ENCODE results near the gene SMAP2.

SMAP2 gene

GRCh38 chr1:40390857-40391256 is 17.3 kb downstream of the SMAP2 start:
- no peak for DNase-seq (ENCODE audit: low read depth)

GRCh38 chr1:40391688-40392145 is 18.2 kb downstream of the SMAP2 start:
- no peak for DNase-seq (ENCODE audit: low read depth)

- peak; percentile 96 for DNase-seq (ENCODE audit: low read depth)
These were observed 18.7 kb downstream of the SMAP2 start for GRCh38 chr1:40392221-40392620.

- no peak for DNase-seq (ENCODE audit: low read depth)
These were observed 19.6 kb downstream of the SMAP2 start for GRCh38 chr1:40393173-40393572.

- DNase-seq (ENCODE audit: low read depth), result peak; percentile 84
These were observed 21.1 kb downstream of the SMAP2 start for GRCh38 chr1:40394491-40395172.

- no peak for DNase-seq (ENCODE audit: low read depth)
These were observed 22.0 kb downstream of the SMAP2 start for GRCh38 chr1:40395190-40396175.

- no peak for DNase-seq (ENCODE audit: low read depth)
These were observed 22.9 kb downstream of the SMAP2 start for GRCh38 chr1:40396420-40396819.

GRCh38 chr1:40397258-40397657 is 23.7 kb downstream of the SMAP2 start:
- DNase-seq (ENCODE audit: low read depth), result no peak

GRCh38 chr1:40399984-40400704 is 26.6 kb downstream of the SMAP2 start:
- no peak for DNase-seq (ENCODE audit: low read depth)

- no peak for DNase-seq (ENCODE audit: low read depth)
These were observed 28.1 kb downstream of the SMAP2 start for GRCh38 chr1:40401473-40402201.

- DNase-seq (ENCODE audit: low read depth), result peak; percentile 71
These were observed 31.3 kb downstream of the SMAP2 start for GRCh38 chr1:40404670-40405462.

GRCh38 chr1:40405812-40406211 is 32.3 kb downstream of the SMAP2 start:
- DNase-seq (ENCODE audit: low read depth), result no peak

- no peak for DNase-seq (ENCODE audit: low read depth)
These were observed 33.9 kb downstream of the SMAP2 start for GRCh38 chr1:40407453-40407852.

GRCh38 chr1:40409467-40409866 is 35.9 kb downstream of the SMAP2 start:
- DNase-seq (ENCODE audit: low read depth), result no peak

- DNase-seq (ENCODE audit: low read depth), result no peak
These were observed 37.8 kb downstream of the SMAP2 start for GRCh38 chr1:40411294-40411693.

- DNase-seq (ENCODE audit: low read depth), result no peak
These were observed 38.3 kb downstream of the SMAP2 start for GRCh38 chr1:40411843-40412242.

GRCh38 chr1:40413527-40414252 is 40.2 kb downstream of the SMAP2 start:
- no peak for DNase-seq (ENCODE audit: low read depth)

GRCh38 chr1:40414331-40414730 is 40.8 kb downstream of the SMAP2 start:
- DNase-seq (ENCODE audit: low read depth), result no peak

GRCh38 chr1:40416709-40417108 is 43.2 kb downstream of the SMAP2 start:
- DNase-seq (ENCODE audit: low read depth), result no peak
